AG10803 (cell line): ENCODE results near the gene STPG2.
"Not testable (repeated sequence)": the region's sequence is repeated elsewhere in the genome, so short reads cannot be mapped to it uniquely, and the experiment has no call there.

ENCODE experiments used
- DNase-seq: peaks from one replicate; pipeline ENCODE4 v3.0.0; 2010; ENCODE audit warnings: low read depth
- H3K4me3 ChIP-seq: 2 replicates; pipeline ENCODE4 v1.5.1; 2011; ENCODE audit warnings: mild to moderate bottlenecking, low read length, control low read depth
- CTCF ChIP-seq: conservative IDR thresholded peaks from 2 replicates; pipeline ENCODE4 v1.5.1; 2011; ENCODE audit warnings: mild to moderate bottlenecking, low read length, control low read depth, inconsistent platforms

Gene STPG2

GRCh38 chr4:97582890-97583289 is 560.4 kb downstream of the STPG2 start:
- no peak for TF ChIP-seq CTCF
- H3K4me3 ChIP-seq = no peak overlapping the region
- DNase-seq = no peak

- TF ChIP-seq CTCF = no peak
- no peak overlapping the region for H3K4me3 ChIP-seq
- no peak for DNase-seq
Measured at GRCh38 chr4:97577004-97577403, 566.3 kb downstream of the STPG2 start.

- H3K4me3 ChIP-seq = no peak overlapping the region
- no peak for DNase-seq
- TF ChIP-seq CTCF = no peak
Measured at GRCh38 chr4:97560009-97560408, 583.3 kb downstream of the STPG2 start.

GRCh38 chr4:97558204-97558778 is 585.0 kb downstream of the STPG2 start:
- no peak for TF ChIP-seq CTCF
- no peak for DNase-seq

GRCh38 chr4:97550637-97551036 is 592.6 kb downstream of the STPG2 start:
- not testable (repeated sequence) for H3K4me3 ChIP-seq, DNase-seq

More at GRCh38 chr4:97558204-97558778, 585.0 kb downstream of the STPG2 start:
- H3K4me3 ChIP-seq = no peak overlapping the region

GRCh38 chr4:97548943-97549583 is 594.2 kb downstream of the STPG2 start:
- no peak for TF ChIP-seq CTCF
- H3K4me3 ChIP-seq = no peak overlapping the region
- DNase-seq = no peak

- H3K4me3 ChIP-seq = no peak overlapping the region
- DNase-seq = no peak
- no peak for TF ChIP-seq CTCF
Measured at GRCh38 chr4:97548186-97548585, 595.1 kb downstream of the STPG2 start.
